ACC112 (cell line): Measurements from ENCODE around the gene TSHZ2.

ENCODE experiments used
- H2AFZ ChIP-seq: fragments of 200-600 bp; sonication (generic); one replicate; pipeline ENCODE4 v1.6.0; 2017; ENCODE audit warnings: antibody characterized with exemption, low read length; ENCODE audit not compliant: unreplicated experiment
- H3K27ac ChIP-seq: fragments of 200-600 bp; sonication (generic); 2 replicates; pipeline ENCODE4 v1.5.1; 2014; ENCODE audit warnings: low read depth, mild to moderate bottlenecking, antibody characterized with exemption, low read length, moderate library complexity
- H3K27me3 ChIP-seq: fragments of 200-600 bp; sonication (generic); 2 replicates; pipeline ENCODE4 v1.6.1; 2014; ENCODE audit warnings: mild to moderate bottlenecking, antibody characterized with exemption, low read length, moderate library complexity, mixed read lengths; ENCODE audit not compliant: insufficient read depth
- H3K36me3 ChIP-seq: fragments of 200-600 bp; sonication (generic); 2 replicates; pipeline ENCODE4 v1.6.1; 2016; ENCODE audit warnings: mild to moderate bottlenecking, antibody characterized with exemption, low read length, moderate library complexity, mixed read lengths; ENCODE audit not compliant: insufficient read depth
- H3K4me1 ChIP-seq: fragments of 200-600 bp; sonication (generic); one replicate; pipeline ENCODE4 v1.6.1; 2016; ENCODE audit warnings: low read length, mixed read lengths; ENCODE audit not compliant: insufficient read depth, unreplicated experiment, control insufficient read depth
- H3K4me3 ChIP-seq: fragments of 200-600 bp; sonication (generic); 2 replicates; pipeline ENCODE4 v1.5.1; 2014; ENCODE audit warnings: mild to moderate bottlenecking, low read depth, low read length
- H3K79me2 ChIP-seq: fragments of 200-600 bp; sonication (generic); one replicate; pipeline ENCODE4 v1.6.0; 2016; ENCODE audit warnings: low read length; ENCODE audit not compliant: control insufficient read depth, unreplicated experiment, insufficient read depth

TSHZ2 gene

DNA sequence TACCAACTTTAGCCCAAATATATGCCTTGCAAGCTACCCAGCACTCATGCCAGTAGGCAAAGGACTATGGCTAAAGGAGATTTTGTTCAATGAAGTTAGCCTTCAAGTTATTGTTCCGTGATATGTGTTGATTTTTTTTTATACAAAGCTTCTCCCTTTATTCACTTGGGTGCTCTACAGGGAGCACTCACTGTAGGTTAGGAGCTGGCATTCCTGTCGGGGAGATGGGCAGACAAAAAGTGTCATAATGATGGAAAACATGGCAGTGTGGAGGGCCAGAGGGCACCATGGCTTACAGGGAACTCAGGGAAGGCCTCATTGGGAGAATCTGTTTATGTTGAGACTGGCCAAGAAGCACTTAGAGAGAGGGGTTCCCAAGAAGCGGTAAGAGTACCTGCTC is 292.4 kb downstream of the TSHZ2 start:
- Histone ChIP-seq H3K27me3 (no peaks in the 10 kb centered on the region), H3K4me3 (no peak overlapping the region), H2AFZ (no peak overlapping the region), H3K36me3 (no peaks in the 10 kb centered on the region), H3K27ac (no peak overlapping the region), H3K79me2 (no peaks in the 10 kb centered on the region), H3K4me1 (no peaks in the 10 kb centered on the region)

DNA sequence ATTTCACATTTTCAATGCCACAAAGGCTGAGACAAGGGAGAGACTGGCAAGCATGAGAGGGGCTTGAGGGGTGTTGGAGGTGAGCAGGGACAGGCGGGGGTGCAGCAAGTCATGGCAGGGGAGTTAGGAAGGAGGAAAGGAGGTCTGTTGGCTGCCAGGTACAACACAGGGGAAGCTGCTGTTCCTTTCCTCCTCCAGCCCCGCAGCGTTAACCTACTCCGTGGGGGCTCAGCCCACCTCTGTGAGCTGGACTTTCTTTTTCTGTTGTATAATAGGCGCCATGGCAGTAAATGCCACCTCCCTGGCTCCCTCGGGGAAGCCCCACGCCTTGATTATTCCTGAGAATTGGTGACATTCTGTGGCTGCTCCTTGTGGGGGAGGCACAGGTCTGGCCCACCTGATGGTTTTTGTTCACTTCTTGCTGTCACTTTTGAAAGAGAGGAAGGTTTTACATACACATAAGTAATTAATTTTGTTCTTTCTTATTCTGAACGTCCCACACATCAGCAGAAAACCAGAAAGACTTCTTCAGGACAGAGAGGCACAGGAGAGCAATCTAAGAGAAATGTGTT is 293.2 kb downstream of the TSHZ2 start:
- Histone ChIP-seq H3K4me3 (no peak overlapping the region), H3K79me2 (no peaks in the 10 kb centered on the region), H3K36me3 (no peaks in the 10 kb centered on the region), H2AFZ (no peak overlapping the region), H3K4me1 (no peaks in the 10 kb centered on the region), H3K27ac (no peak overlapping the region), H3K27me3 (no peaks in the 10 kb centered on the region)

DNA sequence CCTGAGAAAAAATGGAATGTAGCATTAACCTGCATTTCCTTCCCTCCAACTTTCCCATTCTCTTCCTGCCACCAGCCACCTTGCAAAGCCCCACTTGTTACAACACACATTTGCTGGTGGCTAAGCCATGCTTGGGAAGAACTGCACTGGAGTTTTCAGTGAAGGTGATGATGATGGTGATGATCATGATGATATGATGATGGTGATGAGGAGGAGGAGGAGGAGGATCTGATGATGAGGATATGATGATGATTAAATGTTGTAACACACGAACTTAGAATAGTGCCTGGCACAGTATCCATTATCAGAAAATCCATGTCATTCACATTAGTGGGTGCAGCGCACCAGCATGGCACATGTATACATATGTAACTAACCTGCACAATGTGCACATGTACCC is 297.2 kb downstream of the TSHZ2 start:
- H3K27me3 ChIP-seq = no peaks in the 10 kb centered on the region
- H3K36me3 ChIP-seq = no peaks in the 10 kb centered on the region
- H3K27ac ChIP-seq = no peak overlapping the region

DNA sequence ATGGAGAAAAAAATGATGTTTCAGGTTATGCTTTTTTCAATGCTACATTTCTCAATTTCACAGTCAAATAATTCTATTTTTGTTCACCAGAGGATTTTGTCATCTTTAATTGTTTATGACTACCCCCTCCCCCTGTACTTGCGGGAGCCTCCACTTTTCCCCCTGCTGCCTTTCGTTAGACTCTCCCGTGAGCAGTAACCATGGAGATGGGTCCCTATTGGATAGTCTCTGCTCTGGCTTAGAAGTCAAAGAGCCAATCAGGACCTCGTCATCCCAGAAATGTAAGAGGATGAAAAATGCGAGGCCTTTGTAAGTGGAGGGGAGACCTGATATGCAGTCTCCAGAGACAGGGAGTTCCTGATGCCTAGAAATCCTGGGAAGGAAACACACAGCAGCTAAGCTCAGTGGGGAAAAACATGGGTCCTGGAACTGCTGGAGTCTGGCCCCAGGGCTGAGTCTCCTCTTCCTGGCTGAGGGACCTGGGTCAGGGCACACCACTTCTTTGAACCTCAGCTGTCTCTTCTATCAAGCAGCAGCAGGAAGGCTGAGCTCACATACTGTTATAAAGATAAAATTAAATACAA is 298.7 kb downstream of the TSHZ2 start:
- H3K27me3 ChIP-seq = no peaks in the 10 kb centered on the region
- no peaks in the 10 kb centered on the region for H3K4me1 ChIP-seq
- no peak overlapping the region for H3K4me3 ChIP-seq
- H3K27ac ChIP-seq = no peak overlapping the region
- H3K79me2 ChIP-seq = no peaks in the 10 kb centered on the region
- H3K36me3 ChIP-seq = no peaks in the 10 kb centered on the region
- no peak overlapping the region for H2AFZ ChIP-seq

More for the DNA sequence above, 297.2 kb downstream of the TSHZ2 start:
- Histone ChIP-seq H2AFZ (no peak overlapping the region), H3K79me2 (no peaks in the 10 kb centered on the region), H3K4me3 (no peak overlapping the region), H3K4me1 (no peaks in the 10 kb centered on the region)

DNA sequence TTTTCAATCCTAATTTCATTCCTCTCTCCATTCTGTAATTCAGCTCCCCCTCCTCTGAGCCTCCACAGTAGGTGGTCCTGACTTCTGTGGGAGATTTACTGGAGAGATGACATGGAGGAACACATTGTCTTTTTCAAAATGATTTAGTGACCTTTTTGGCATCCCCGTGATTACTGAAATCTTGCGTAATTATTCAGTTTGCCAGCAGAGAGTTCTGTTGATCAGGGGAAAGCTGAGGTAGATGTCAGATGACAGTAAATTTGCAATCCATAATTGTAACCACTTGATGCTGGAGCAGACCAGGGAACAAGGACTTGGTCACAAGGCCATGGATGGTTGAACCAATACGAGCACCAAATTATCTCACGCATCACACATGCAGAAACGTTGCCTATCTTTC is 302.2 kb downstream of the TSHZ2 start:
- Histone ChIP-seq H3K4me3 (no peak overlapping the region), H3K4me1 (no peaks in the 10 kb centered on the region), H2AFZ (no peak overlapping the region), H3K27me3 (no peaks in the 10 kb centered on the region), H3K27ac (no peak overlapping the region), H3K79me2 (no peaks in the 10 kb centered on the region), H3K36me3 (no peaks in the 10 kb centered on the region)

- no peak overlapping the region for H3K4me3 ChIP-seq
- no peaks in the 10 kb centered on the region for H3K27me3 ChIP-seq
- H3K36me3 ChIP-seq = no peaks in the 10 kb centered on the region
- no peak overlapping the region for H2AFZ ChIP-seq
- no peaks in the 10 kb centered on the region for H3K79me2 ChIP-seq
- no peak overlapping the region for H3K27ac ChIP-seq
- H3K4me1 ChIP-seq = no peaks in the 10 kb centered on the region
These were observed 302.6 kb downstream of the TSHZ2 start for GRCh38 chr20:53274807-53275206.

DNA sequence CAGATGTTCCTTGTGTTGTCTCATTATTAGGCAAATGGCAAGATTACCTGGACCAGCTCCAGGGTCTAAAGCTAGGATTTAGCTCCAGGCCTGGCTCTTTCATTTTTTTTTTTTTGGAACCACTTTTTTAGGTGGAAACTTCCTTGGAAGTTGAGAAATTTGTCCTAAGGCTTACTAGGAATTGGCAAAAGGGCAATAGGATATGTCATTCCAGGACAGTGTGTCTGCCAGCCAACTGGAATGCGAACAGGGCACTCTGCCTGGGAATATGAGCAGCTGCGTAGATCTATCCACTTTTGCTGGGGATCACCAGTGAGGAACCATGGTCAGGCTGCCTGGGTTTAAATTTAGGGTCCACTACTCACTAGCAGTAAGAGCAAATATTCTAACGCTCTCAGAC is 304.0 kb downstream of the TSHZ2 start:
- no peak overlapping the region for H2AFZ ChIP-seq
- H3K27me3 ChIP-seq = no peaks in the 10 kb centered on the region
- H3K4me3 ChIP-seq = no peak overlapping the region
- no peaks in the 10 kb centered on the region for H3K4me1 ChIP-seq
- no peaks in the 10 kb centered on the region for H3K79me2 ChIP-seq
- H3K27ac ChIP-seq = no peak overlapping the region
- no peaks in the 10 kb centered on the region for H3K36me3 ChIP-seq

- H3K4me3 ChIP-seq = no peak overlapping the region
- no peaks in the 10 kb centered on the region for H3K4me1 ChIP-seq
- H3K27me3 ChIP-seq = no peaks in the 10 kb centered on the region
- no peaks in the 10 kb centered on the region for H3K79me2 ChIP-seq
- no peak overlapping the region for H2AFZ ChIP-seq
- H3K27ac ChIP-seq = no peak overlapping the region
- no peaks in the 10 kb centered on the region for H3K36me3 ChIP-seq
These were observed 306.4 kb downstream of the TSHZ2 start for GRCh38 chr20:53278555-53278954.

- no peaks in the 10 kb centered on the region for H3K27me3 ChIP-seq
- no peak overlapping the region for H2AFZ ChIP-seq
- H3K4me1 ChIP-seq = no peaks in the 10 kb centered on the region
- no peak overlapping the region for H3K4me3 ChIP-seq
- no peaks in the 10 kb centered on the region for H3K36me3 ChIP-seq
- no peaks in the 10 kb centered on the region for H3K79me2 ChIP-seq
- no peak overlapping the region for H3K27ac ChIP-seq
These were observed 307.6 kb downstream of the TSHZ2 start for GRCh38 chr20:53279735-53280134.

DNA sequence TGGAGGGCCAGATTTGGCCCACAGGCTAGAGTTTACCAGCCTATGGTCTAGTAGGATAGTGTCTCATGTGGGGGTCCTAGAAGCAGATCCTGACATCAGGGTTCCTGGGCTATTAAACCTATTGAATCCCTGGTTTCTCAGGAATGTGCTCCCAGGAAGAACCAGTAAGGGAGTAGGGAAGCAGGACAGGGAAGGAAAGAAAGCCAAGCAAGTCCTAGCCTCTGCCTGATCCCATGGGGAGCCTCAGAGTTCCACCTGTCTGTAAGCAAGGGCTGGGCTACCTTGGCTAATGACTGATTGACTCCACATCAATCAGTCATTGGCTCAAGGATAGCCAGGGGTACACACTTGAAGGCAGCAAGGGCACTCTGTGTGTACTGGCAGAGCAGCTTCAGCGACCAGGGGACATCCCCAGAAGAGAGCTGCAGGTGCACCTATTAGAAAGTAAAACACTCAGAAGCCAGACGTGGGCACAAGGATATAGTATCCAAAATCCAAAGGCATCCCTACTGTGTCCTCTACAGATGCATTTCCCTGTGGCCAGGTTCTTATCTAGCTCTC is 309.5 kb downstream of the TSHZ2 start:
- Histone ChIP-seq H3K27me3 (no peaks in the 10 kb centered on the region), H3K79me2 (no peaks in the 10 kb centered on the region), H2AFZ (no peak overlapping the region), H3K4me3 (no peak overlapping the region), H3K36me3 (no peaks in the 10 kb centered on the region), H3K27ac (no peak overlapping the region), H3K4me1 (no peaks in the 10 kb centered on the region)

- Histone ChIP-seq H3K36me3 (no peaks in the 10 kb centered on the region), H3K4me1 (no peaks in the 10 kb centered on the region), H3K27me3 (no peaks in the 10 kb centered on the region), H3K79me2 (no peaks in the 10 kb centered on the region), H3K4me3 (no peak overlapping the region), H2AFZ (no peak overlapping the region), H3K27ac (no peak overlapping the region)
These were observed 310.2 kb downstream of the TSHZ2 start for GRCh38 chr20:53282217-53282955.
